Measurements from ENCODE around the gene DHRSX. TPM values are rescaled to one million over a fixed set of nuclear protein-coding genes. Genes with fewer than 3 reads are reported as not detected.

Gene DHRSX
- total RNA-seq, 1 experiment from 2014 or later = 21.5 TPM

- TF ChIP-seq CTCF (IDR thresholded peaks at IDR 0.05; ENCODE audit: unreplicated experiment) = no peak
- Mint-ChIP-seq H3K36me3 (ENCODE audit: insufficient read depth, unreplicated experiment) (no peaks in the 10 kb centered on the region), H3K4me3 (ENCODE audit: low read depth, unreplicated experiment) (no peak overlapping the region), H3K4me1 (ENCODE audit: low read depth, unreplicated experiment) (no peaks in the 10 kb centered on the region), H3K27ac (ENCODE audit: unreplicated experiment) (no peak overlapping the region), H3K27me3 (ENCODE audit: unreplicated experiment) (no peaks in the 10 kb centered on the region), H3K9me3 (ENCODE audit: low read depth, unreplicated experiment) (peaks cover 5% of the 10 kb centered on the region)
- CTCF ChIA-PET = no interaction called here
- intact Hi-C loops (cut with micrococcal nuclease; ENCODE audit: unreplicated experiment) = no loop called here
- no TSS peak for BruUV-seq (replicated peaks)
- no peak for DNase-seq
Measured at GRCh38 chrX:2299871-2300270, 200.9 kb downstream of the DHRSX start.

- peaks cover 13% of the 10 kb centered on the region for H3K9me3 Mint-ChIP-seq (ENCODE audit: low read depth, unreplicated experiment)
- H3K36me3 Mint-ChIP-seq (ENCODE audit: insufficient read depth, unreplicated experiment) = no peaks in the 10 kb centered on the region
- no peak overlapping the region for H3K4me3 Mint-ChIP-seq (ENCODE audit: low read depth, unreplicated experiment)
- no TSS peak for BruUV-seq (replicated peaks)
- H3K4me1 Mint-ChIP-seq (ENCODE audit: low read depth, unreplicated experiment) = no peaks in the 10 kb centered on the region
- no peak for TF ChIP-seq CTCF (IDR thresholded peaks at IDR 0.05; ENCODE audit: unreplicated experiment)
- H3K27me3 Mint-ChIP-seq (ENCODE audit: unreplicated experiment) = no peaks in the 10 kb centered on the region
- intact Hi-C loops (cut with micrococcal nuclease; ENCODE audit: unreplicated experiment) = no loop called here
- DNase-seq = no peak
- no peak overlapping the region for H3K27ac Mint-ChIP-seq (ENCODE audit: unreplicated experiment)
- CTCF ChIA-PET = no interaction called here
Measured at GRCh38 chrX:2286731-2287130, 214.0 kb downstream of the DHRSX start.

GRCh38 chrX:2284601-2285000 lies 216.2 kb downstream of the DHRSX start:
- no peak for DNase-seq
- no TSS peak for BruUV-seq (replicated peaks)
- Mint-ChIP-seq H3K9me3 (ENCODE audit: low read depth, unreplicated experiment) (peaks cover 13% of the 10 kb centered on the region), H3K36me3 (ENCODE audit: insufficient read depth, unreplicated experiment) (no peaks in the 10 kb centered on the region), H3K4me1 (ENCODE audit: low read depth, unreplicated experiment) (no peaks in the 10 kb centered on the region), H3K27me3 (ENCODE audit: unreplicated experiment) (no peaks in the 10 kb centered on the region), H3K4me3 (ENCODE audit: low read depth, unreplicated experiment) (no peak overlapping the region), H3K27ac (ENCODE audit: unreplicated experiment) (no peak overlapping the region)
- CTCF ChIA-PET = no interaction called here
- TF ChIP-seq CTCF (IDR thresholded peaks at IDR 0.05; ENCODE audit: unreplicated experiment) = no peak
- intact Hi-C loops (cut with micrococcal nuclease; ENCODE audit: unreplicated experiment) = no loop called here

- Mint-ChIP-seq H3K4me3 (ENCODE audit: low read depth, unreplicated experiment) (no peak overlapping the region), H3K4me1 (ENCODE audit: low read depth, unreplicated experiment) (no peaks in the 10 kb centered on the region), H3K27ac (ENCODE audit: unreplicated experiment) (no peak overlapping the region), H3K9me3 (ENCODE audit: low read depth, unreplicated experiment) (peaks cover 13% of the 10 kb centered on the region), H3K27me3 (ENCODE audit: unreplicated experiment) (no peaks in the 10 kb centered on the region), H3K36me3 (ENCODE audit: insufficient read depth, unreplicated experiment) (no peaks in the 10 kb centered on the region)
- CTCF ChIA-PET = no interaction called here
- BruUV-seq (replicated peaks) = no TSS peak
- TF ChIP-seq CTCF (IDR thresholded peaks at IDR 0.05; ENCODE audit: unreplicated experiment) = no peak
- intact Hi-C loops (cut with micrococcal nuclease; ENCODE audit: unreplicated experiment) = no loop called here
- no peak for DNase-seq
Measured at GRCh38 chrX:2284133-2284532, 216.6 kb downstream of the DHRSX start.
